Mesothelial cell of epicardium (in vitro differentiated cells): ENCODE measurements around the gene DLGAP1. TPM values are rescaled to one million over a fixed set of nuclear protein-coding genes. Genes with fewer than 3 reads are reported as not detected.

Source experiments
- DNase-seq, 2 experiments: peaks; one replicate each; pipeline ENCODE4 v3.0.0; 2021; ENCODE audit warnings: low spot score in 2 of 2; ENCODE audit not compliant: unreplicated experiment in 2 of 2
- H3K27ac Mint-ChIP-seq: 2 replicates; pipeline ENCODE4 v1.8.0; 2021; ENCODE audit warnings: mixed read lengths
- H3K27me3 Mint-ChIP-seq: 2 replicates; pipeline ENCODE4 v1.8.0; 2021; ENCODE audit warnings: low read depth, mixed read lengths
- H3K36me3 Mint-ChIP-seq: 2 replicates; pipeline ENCODE4 v1.8.0; 2021; ENCODE audit warnings: mixed read lengths
- H3K4me1 Mint-ChIP-seq: 2 replicates; pipeline ENCODE4 v1.8.0; 2021; ENCODE audit warnings: mixed read lengths
- H3K4me3 Mint-ChIP-seq: 2 replicates; pipeline ENCODE4 v1.8.0; 2021; ENCODE audit warnings: mild to moderate bottlenecking, moderate library complexity, mixed read lengths
- H3K9me3 Mint-ChIP-seq: 2 replicates; pipeline ENCODE4 v1.8.0; 2021; ENCODE audit warnings: mixed read lengths
- CTCF ChIP-seq: fragments of 200-600 bp; sonication (generic); IDR thresholded peaks from one replicate; pipeline ENCODE4 v1.5.0; 2021; ENCODE audit warnings: antibody characterized with exemption; ENCODE audit not compliant: unreplicated experiment
- total RNA-seq: library from RNA; stranded (reverse); gene quantifications from 3 replicates; pipeline ENCODE4 v1.2.1, GENCODE V29; 2021

DLGAP1 gene
- total RNA-seq, 1 donor from 2014 or later = 4.6 TPM

- TF ChIP-seq CTCF = no peak
- Mint-ChIP-seq H3K4me3 (no peak overlapping the region), H3K27me3 (no peaks in the 10 kb centered on the region), H3K36me3 (no peaks in the 10 kb centered on the region), H3K9me3 (peaks cover 4% of the 10 kb centered on the region), H3K27ac (no peak overlapping the region), H3K4me1 (peaks cover 18% of the 10 kb centered on the region)
- DNase-seq = no peak
Observed at GRCh38 chr18:3554091-3554601, 901.0 kb downstream of the DLGAP1 start.

DNA sequence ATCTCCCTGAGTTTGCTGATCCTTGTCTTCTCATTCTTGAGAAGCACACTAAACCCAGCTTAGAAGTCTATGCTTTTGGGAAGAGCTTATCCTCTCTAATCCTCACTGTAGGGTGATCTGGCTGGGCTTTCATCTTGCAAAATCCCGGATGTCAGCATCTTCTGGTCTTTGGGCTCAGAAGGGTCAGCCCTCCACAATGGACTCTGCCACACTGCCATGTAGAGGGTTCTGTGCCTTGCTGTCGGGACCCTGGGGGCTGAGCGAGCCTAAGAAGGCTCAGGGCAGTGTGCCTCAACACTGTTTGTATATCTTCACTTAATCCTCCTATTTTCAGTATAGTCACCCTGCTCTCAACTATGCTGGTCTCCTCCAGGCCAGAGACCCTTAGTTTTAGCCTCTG, 902.8 kb downstream of the DLGAP1 start:
- DNase-seq = no peak
- Mint-ChIP-seq H3K36me3 (no peaks in the 10 kb centered on the region), H3K27ac (no peak overlapping the region), H3K4me3 (no peak overlapping the region), H3K9me3 (peaks cover 5% of the 10 kb centered on the region), H3K4me1 (peaks cover 18% of the 10 kb centered on the region), H3K27me3 (no peaks in the 10 kb centered on the region)
- no peak for TF ChIP-seq CTCF

DNA sequence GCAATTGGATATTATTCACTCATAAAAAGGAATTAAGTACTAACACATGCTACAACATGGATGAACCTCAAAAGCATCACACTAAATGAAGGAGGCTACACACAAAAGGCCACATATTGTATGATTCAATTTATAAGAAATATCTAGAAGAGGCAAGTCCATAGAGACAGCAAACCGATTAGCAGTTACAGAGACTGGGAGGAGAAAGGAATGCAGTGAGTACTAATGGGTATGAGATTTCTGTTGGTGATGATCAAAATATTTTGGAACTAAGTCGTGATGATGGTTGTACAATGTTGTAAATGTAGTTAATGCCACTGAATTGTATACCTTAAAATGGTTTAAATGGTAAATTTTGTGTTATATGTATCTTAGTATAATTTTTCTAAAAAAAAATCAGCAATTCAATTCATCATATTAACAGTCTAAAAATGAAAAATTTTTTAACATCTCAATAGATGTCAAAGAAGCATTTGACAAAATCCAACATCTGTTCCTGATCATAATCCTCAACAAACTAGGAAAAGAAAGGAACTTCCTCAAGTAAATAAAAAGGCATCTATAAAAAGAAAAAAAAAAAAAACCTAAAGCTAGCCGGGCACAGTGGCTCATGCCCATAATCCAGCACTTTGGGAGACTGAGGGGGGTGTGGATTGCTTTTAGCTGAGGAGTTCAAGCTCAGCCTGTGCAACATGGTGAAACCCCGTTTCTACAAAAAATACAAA, 907.1 kb downstream of the DLGAP1 start:
- peaks cover 7% of the 10 kb centered on the region for H3K4me1 Mint-ChIP-seq
- H3K4me3 Mint-ChIP-seq = no peak overlapping the region
- peaks cover 6% of the 10 kb centered on the region for H3K9me3 Mint-ChIP-seq
- TF ChIP-seq CTCF = no peak
- DNase-seq = no peak
- H3K27me3 Mint-ChIP-seq = no peaks in the 10 kb centered on the region
- H3K27ac Mint-ChIP-seq = no peak overlapping the region
- no peaks in the 10 kb centered on the region for H3K36me3 Mint-ChIP-seq

GRCh38 chr18:3546106-3546505, 909.0 kb downstream of the DLGAP1 start:
- DNase-seq = no peak
- no peaks in the 10 kb centered on the region for H3K36me3 Mint-ChIP-seq
- H3K9me3 Mint-ChIP-seq = peaks cover 6% of the 10 kb centered on the region
- no peak for TF ChIP-seq CTCF
- H3K4me3 Mint-ChIP-seq = no peak overlapping the region
- peaks cover 16% of the 10 kb centered on the region for H3K4me1 Mint-ChIP-seq
- no peak overlapping the region for H3K27ac Mint-ChIP-seq
- no peaks in the 10 kb centered on the region for H3K27me3 Mint-ChIP-seq

DNA sequence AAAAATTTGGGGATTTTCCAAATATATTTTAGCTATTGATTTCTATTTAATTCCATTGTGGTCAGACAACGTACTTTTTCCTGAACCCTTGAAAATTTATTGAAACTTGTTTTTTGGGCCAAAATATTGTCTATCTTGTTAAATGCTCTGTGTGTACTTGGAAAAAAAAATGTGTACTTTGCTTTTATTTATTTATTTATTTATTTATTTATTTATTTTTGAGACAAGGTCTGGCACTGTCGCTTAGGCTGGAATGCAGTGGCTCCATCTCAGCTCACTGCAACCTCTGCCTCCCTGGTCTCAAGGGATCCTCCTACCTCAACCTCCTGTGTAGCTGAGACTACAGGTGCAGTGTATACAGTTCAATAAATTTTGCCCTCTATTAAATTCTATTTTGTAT, 910.6 kb downstream of the DLGAP1 start:
- Mint-ChIP-seq H3K27me3 (no peaks in the 10 kb centered on the region), H3K4me1 (peaks cover 29% of the 10 kb centered on the region), H3K4me3 (no peak overlapping the region), H3K36me3 (no peaks in the 10 kb centered on the region), H3K9me3 (peaks cover 6% of the 10 kb centered on the region), H3K27ac (no peak overlapping the region)
- no peak for DNase-seq
- TF ChIP-seq CTCF = no peak
